NCI-H1092 treated with DMSO at 0.1 percent for 48 hours (cell line): ENCODE results near the gene LBHD2.

Experiments
- DNase-seq: peaks from one replicate; lab custom pipeline; 2025; lab: John Stamatoyannopoulos, UW

LBHD2 gene

GRCh38 chr14:103132381-103133209 lies 48.6 kb downstream of the LBHD2 start:
- DNase-seq: no peak

DNA sequence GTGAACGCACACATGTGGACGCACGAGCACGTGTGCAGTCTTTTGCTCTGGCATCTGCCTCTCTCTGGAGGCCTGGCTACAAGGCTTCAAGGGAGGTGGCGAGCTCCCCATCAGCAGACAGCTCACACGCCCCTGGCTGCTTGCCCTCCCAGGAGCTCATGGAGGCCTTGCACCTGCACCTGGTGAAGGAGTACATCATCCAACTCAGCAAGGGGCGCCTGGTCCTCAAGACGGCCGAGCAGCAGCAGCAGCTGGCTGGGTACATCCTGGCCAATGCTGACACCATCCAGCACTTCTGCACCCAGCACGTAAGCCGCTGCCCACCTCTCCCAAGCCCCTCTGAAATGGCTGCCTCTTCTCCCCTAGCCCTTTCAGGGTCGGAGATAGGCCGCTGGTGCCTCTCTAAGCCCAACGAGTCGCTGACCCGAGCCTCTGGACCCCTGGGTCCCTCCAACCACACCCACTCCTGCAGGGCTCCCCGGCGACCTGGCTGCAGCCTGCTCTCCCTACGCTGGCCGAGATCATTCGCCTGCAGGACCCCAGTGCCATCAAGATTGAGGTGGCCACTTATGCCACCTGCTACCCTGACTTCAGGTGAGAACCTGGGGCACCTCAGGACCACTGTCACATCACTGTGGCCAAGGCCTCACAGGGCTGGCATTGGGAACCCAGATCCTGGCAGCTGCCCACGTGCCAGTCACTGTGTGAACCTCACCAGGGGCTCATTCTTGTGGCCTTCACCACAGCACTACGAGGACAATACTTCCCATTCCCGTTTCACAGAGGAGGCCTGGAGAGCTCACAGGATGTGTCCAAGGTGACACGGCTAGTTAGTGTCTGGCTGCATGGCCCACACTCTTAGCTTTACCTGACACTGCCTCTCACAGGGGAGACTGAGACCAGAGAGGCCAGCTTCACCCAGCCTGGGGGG lies 49.5 kb downstream of the LBHD2 start:
- no peak for DNase-seq

DNA sequence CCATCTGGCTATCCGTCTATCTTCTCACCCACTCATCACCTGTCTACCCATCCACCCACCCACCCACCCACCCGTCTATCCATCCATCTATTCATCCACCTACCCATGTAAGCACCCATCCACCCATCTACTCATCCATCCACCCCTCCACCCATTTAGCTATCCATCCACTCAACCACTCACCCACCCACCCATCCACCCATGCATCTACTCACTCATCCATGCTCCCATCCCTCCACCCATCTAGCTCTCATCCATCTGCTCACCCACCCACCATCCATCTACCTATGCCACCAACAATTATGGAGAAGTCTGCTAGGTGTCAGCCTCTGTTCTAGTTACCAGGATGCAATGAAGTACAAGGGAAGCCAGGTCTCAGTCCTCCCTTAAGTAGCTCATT lies 50.4 kb downstream of the LBHD2 start:
- no peak for DNase-seq

DNA sequence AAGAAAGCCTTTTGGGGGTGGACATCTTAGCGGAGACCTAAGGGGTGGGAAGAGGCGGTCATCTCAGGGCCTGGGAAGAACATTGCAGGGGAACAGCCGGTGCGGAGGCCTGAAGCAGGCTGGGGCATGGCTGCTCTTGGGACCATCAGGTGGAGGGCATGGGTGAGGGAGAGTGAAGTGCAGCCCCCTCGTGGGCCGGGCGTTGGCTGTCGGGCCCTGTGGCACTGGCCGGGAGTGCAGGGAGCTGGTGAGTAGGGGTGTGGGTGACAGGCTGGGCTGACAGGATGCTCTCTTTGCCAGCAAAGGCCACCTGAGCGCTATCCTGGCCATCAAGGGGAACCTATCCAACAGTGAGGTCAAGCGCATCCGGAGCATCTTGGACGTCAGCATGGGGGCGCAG lies 50.9 kb downstream of the LBHD2 start:
- no peak for DNase-seq

- no peak for DNase-seq
These were observed 51.6 kb downstream of the LBHD2 start for GRCh38 chr14:103135333-103136260.

DNA sequence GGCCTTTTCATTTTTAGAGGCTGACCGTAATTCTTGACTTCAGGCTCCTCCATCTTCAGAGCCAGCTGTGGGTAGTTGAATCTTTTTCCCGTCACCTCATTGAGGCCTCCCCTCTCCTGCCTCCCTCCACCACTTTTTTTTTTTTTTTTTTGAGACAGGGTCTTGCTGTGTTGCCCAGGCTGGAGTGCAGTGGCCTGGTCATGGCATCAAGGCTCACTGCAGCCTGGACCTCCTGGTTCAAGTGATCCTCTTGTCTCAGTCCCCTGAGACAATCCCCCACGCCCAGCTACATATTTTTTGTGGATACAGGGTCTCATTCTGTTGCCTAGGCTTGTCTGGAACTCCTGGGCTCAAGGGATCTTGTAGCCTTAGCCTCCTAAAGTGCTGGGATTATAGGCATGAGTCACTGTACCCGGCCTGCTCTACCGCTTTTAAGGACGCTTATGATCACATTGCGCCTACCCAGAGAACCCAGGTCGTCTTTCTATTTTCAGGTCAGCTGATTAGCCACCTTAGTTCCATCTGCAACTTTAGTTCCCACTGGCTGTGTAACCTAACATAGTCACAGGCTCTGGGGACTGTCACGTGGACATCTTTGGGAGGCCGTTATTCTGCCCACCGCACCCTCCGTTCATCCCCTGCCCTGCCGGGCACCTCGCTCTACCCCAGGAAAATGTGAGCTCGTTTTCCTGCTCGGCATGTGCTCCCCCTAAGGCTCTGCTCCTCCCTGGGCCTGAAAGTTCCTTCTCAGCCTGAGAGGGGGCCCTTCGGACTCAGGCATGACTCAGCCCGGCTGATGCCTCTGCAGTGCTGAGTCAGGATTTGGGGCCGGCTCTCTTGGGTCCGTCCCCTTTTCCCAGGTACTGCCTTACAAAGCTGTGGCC lies 52.6 kb downstream of the LBHD2 start:
- DNase-seq: no peak

GRCh38 chr14:103137689-103138300 lies 53.8 kb downstream of the LBHD2 start:
- no peak for DNase-seq

DNA sequence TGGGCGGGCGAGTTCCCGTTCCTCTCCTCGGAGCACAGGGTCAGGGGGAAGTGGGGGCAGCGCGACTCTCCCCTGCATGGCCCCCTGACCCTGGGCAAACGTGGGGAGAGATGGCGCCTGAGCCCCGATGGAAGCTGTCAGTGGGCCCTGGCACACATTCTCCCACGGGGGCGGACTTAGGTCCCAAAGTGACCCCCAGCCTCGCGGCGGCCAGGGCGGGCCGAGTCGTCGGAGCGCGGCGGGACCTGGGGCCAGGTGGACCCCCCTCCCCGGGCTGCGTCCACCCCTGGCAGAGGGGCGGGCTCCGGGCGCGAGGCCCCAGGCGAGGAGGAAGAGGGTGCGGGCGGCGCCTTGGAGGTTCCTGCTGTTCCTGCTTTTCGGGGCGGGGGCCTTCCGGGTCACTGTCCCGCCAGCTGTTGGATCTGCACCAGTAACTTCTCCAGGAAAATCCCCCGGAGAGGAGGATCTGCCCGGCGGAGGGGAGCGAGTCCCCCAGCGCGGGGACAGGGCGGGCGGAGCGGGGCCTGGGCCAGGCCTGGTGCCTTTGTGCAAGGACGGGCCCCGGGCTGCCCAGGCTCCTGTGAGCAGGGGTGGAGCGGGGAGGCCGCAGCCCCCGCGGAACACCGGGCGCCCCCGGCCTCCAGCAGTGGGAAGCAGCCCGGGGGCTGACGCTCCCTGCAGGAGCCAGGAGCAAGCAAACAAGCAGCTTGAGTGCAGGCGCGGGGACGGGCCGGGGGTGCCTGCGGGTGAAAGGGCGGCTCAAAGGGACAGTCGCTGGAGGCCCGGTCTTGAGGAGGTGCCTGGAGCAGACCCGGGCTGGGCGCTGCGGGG lies 54.5 kb downstream of the LBHD2 start:
- DNase-seq: no peak

DNA sequence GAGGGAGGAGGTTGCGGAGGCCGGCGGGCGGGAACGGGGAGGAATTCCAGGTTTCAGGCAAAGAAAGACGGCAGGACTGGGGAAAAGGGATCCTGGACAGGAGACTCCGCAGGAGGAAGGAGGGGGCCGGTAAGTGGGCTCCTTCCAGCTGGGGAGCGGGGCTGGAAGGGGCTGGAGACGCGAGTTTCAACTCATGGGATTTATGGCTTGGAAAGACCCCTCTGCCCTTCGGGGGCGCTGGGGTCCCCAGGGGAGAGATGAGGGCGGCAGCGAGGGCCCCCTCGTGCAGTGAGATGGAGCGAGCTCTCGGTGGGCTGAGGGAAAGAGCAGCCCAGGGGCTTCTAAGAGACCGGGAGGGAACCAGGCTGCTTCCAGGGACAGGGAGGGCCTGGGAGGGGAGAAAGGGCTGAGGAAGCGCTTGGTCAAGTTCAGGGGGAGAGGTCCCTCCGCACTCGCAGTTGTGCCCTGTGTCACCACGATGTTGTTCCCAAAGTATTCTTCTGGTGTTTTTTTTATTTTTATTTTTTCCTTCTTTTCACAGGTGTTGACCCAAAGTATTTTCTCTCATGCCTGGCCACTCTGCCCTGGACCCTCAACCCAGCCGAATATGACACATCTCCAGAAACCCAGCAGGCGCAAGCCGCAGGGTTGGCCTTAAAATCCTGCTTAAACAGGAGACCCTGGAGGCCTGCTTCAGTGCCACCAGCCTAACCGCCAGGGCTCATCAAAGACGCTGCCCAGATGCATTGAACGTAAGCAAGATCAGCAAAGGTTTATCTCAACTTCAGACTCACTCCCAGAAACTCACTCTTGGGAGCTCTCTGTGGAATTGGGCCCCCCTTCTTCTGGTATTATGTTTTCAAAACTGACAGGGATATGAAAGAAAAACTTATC lies 55.4 kb downstream of the LBHD2 start:
- DNase-seq: no peak
